HepG2 (cell line): Measurements from ENCODE around the gene SIDT1. TPM values are rescaled to one million over a fixed set of nuclear protein-coding genes. Genes with fewer than 3 reads are reported as not detected.

ENCODE experiments used
- ATAC-seq: fragments of 200-7000 bp; cut with Tn5 transposase; 3 replicates; pipeline ENCODE4 v1.9.1; 2020; ENCODE audit warnings: mild to moderate bottlenecking, moderate library complexity
- BruUV-seq: library from RNA; stranded (reverse); fragments of 400-500 nt; replicated peaks from 2 replicates; lab custom pipeline; 2021; lab: Mats Ljungman, UMichigan
- CTCF ChIA-PET: fragments of 300-600 bp; formaldehyde crosslinking; extraction: SDS; loops from one replicate; lab custom pipeline; 2021; ENCODE audit warnings: low total read pairs, inconsistent platforms, low intra/inter-chr PET ratio; lab: Yijun Ruan, JAX
- POLR2A ChIA-PET: fragments of 350-600 bp; sonication (Branson Sonifier 250); formaldehyde crosslinking; loops from one replicate; lab custom pipeline; 2020; ENCODE audit warnings: antibody characterized with exemption, inconsistent platforms; lab: Yijun Ruan, JAX
- DNase-seq: peaks from one replicate; pipeline ENCODE4 v3.0.0-alpha.2; 2015; ENCODE audit warnings: low spot score
- FAIRE-seq: peaks from 3 replicates; lab custom pipeline; 2011; peaks lifted over from hg19 to GRCh38; lab: Jason Lieb, UNC
- H2AFZ ChIP-seq: one replicate; pipeline ENCODE4 v1.6.1; 2011; ENCODE audit warnings: low read length, inconsistent platforms
- H3K27ac ChIP-seq: fragments of 300-600 bp; 3 replicates; pipeline ENCODE4 v1.8.0; 2011; ENCODE audit warnings: mixed run types, mild to moderate bottlenecking, mixed read lengths, low read length, inconsistent platforms; ENCODE audit not compliant: insufficient read depth; ENCODE audit errors: extremely low read length
- H3K27me3 ChIP-seq, 2 experiments: fragments of 200-600 bp in 1 of 2; 2 replicates in 1 of 2; 3 replicates in 1 of 2; pipeline versions ENCODE4 v1.6.0 to v1.8.0; 2011; ENCODE audit warnings: low read length in 2 of 2, mild to moderate bottlenecking in 2 of 2, moderate library complexity in 2 of 2, inconsistent platforms in 1 of 2; ENCODE audit not compliant: insufficient read depth in 2 of 2, control insufficient read depth in 1 of 2
- H3K36me3 ChIP-seq, 2 experiments: fragments of 200-600 bp in 1 of 2; replicated peaks in 1 of 2; 2 replicates in 1 of 2; 3 replicates in 1 of 2; pipeline versions ENCODE4 v1.5.1 to v1.8.0; 2011; ENCODE audit warnings: low read length in 2 of 2, inconsistent platforms in 1 of 2; ENCODE audit not compliant: insufficient read depth in 2 of 2, control insufficient read depth in 1 of 2
- H3K4me1 ChIP-seq: 2 replicates; pipeline ENCODE4 v1.5.1; 2012; ENCODE audit warnings: low read length, inconsistent platforms; ENCODE audit not compliant: insufficient read depth
- H3K4me2 ChIP-seq: 2 replicates; pipeline ENCODE4 v1.6.0; 2011; ENCODE audit warnings: low read depth, low read length, inconsistent platforms
- H3K4me3 ChIP-seq, 3 experiments: fragments of 200-600 bp in 1 of 3; sonication (generic), shearing (Covaris generic) in 1 of 3; replicated peaks in 1 of 3; 2 replicates each; pipeline ENCODE4 v1.5.1; 2011 to 2016; ENCODE audit warnings: low read length in 3 of 3, inconsistent platforms in 2 of 3, low read depth in 2 of 3, mild to moderate bottlenecking in 2 of 3, control low read depth in 1 of 3, mixed read lengths in 1 of 3; ENCODE audit not compliant: insufficient read depth in 1 of 3
- H3K79me2 ChIP-seq: one replicate; pipeline ENCODE4 v1.6.1; 2011; ENCODE audit warnings: low read length, inconsistent platforms; ENCODE audit not compliant: insufficient read depth
- H3K9ac ChIP-seq: 2 replicates; pipeline ENCODE4 v1.6.0; 2011; ENCODE audit warnings: mild to moderate bottlenecking, low read depth, low read length, inconsistent platforms; ENCODE audit not compliant: insufficient read depth
- H3K9me3 ChIP-seq: 2 replicates; pipeline ENCODE4 v1.5.1; 2012; ENCODE audit warnings: mild to moderate bottlenecking, low read length
- H4K20me1 ChIP-seq: 2 replicates; pipeline ENCODE4 v1.6.0; 2011; ENCODE audit warnings: inconsistent platforms, mild to moderate bottlenecking, low read length, moderate library complexity; ENCODE audit not compliant: insufficient read depth
- ARID3A ChIP-seq: IDR thresholded peaks from 2 replicates; pipeline ENCODE4 v1.6.1; 2012; ENCODE audit warnings: low read depth, low read length, improper control_type of control experiment
- ATF6 ChIP-seq: sonication (generic); formaldehyde crosslinking; conservative IDR thresholded peaks from 2 replicates; pipeline ENCODE4 v1.4.0; 2020; ENCODE audit warnings: missing genetic modification reagents
- EEA1 ChIP-seq: sonication (generic); formaldehyde crosslinking; IDR thresholded peaks from 2 replicates; pipeline ENCODE4 v1.5.1; 2020; ENCODE audit warnings: mild to moderate bottlenecking, missing genetic modification reagents, borderline replicate concordance
- GATAD2A ChIP-seq: IDR thresholded peaks from 2 replicates; pipeline ENCODE4 v1.6.1; 2016
- GTF2F1 ChIP-seq: fragments of 150-350 bp; IDR thresholded peaks from 2 replicates; pipeline ENCODE4 v1.6.1; 2014; ENCODE audit warnings: low read length
- MEF2D ChIP-seq: sonication (generic); formaldehyde crosslinking; IDR thresholded peaks from 2 replicates; pipeline ENCODE4 v1.5.1; 2020; ENCODE audit warnings: mild to moderate bottlenecking, missing genetic modification reagents
- SNAI1 ChIP-seq: sonication (generic); formaldehyde crosslinking; IDR thresholded peaks from 2 replicates; pipeline ENCODE4 v1.5.0; 2020; ENCODE audit warnings: mild to moderate bottlenecking, missing genetic modification reagents, borderline replicate concordance
- TIGD3 ChIP-seq: sonication (generic); formaldehyde crosslinking; IDR thresholded peaks from 2 replicates; pipeline ENCODE4 v1.5.1; 2020; ENCODE audit warnings: mild to moderate bottlenecking, missing genetic modification reagents, borderline replicate concordance
- YEATS2 ChIP-seq: sonication (generic); formaldehyde crosslinking; IDR thresholded peaks from 2 replicates; pipeline ENCODE4 v1.4.0; 2020; ENCODE audit warnings: missing genetic modification reagents, borderline replicate concordance
- ZC3H4 ChIP-seq: sonication (generic); formaldehyde crosslinking; IDR thresholded peaks from 2 replicates; pipeline ENCODE4 v1.4.0; 2020; ENCODE audit warnings: missing genetic modification reagents, borderline replicate concordance
- ZNF281 ChIP-seq: sonication (generic); formaldehyde crosslinking; IDR thresholded peaks from 2 replicates; pipeline ENCODE4 v1.4.0; 2020; ENCODE audit warnings: missing genetic modification reagents, borderline replicate concordance
- ZNF552 ChIP-seq: sonication (generic); formaldehyde crosslinking; IDR thresholded peaks from 2 replicates; pipeline ENCODE4 v1.9.0; 2022; ENCODE audit warnings: missing genetic modification reagents, mild to moderate bottlenecking, borderline replicate concordance
- ZSCAN12 ChIP-seq: sonication (generic); formaldehyde crosslinking; IDR thresholded peaks from 2 replicates; pipeline ENCODE4 v1.9.0; 2021; ENCODE audit warnings: mild to moderate bottlenecking, missing genetic modification reagents
- ZSCAN5A ChIP-seq: sonication (generic); formaldehyde crosslinking; IDR thresholded peaks from 2 replicates; pipeline ENCODE4 v1.8.0; 2022; ENCODE audit warnings: mild to moderate bottlenecking, missing genetic modification reagents, borderline replicate concordance
- WGBS: methylation state at CpG from one replicate; pipeline ENCODE4 v1.1.6; 2017; ENCODE audit warnings: low lambda C conversion rate; 5-methylcytosine and 5-hydroxymethylcytosine counted together
- in situ Hi-C: cut with HindIII; loops from 2 replicates; pipeline ENCODE4 v1.10.0; 2017; ENCODE audit warnings: low pct_unique_long_range_greater_than_20kb; ENCODE audit not compliant: extremely low pct_ligation_motif_present
- intact Hi-C: fragments of 100-400 bp; cut with micrococcal nuclease; formaldehyde crosslinking; loops from one replicate; pipeline ENCODE4 v1.10.0; 2022; ENCODE audit not compliant: unreplicated experiment
- polyA plus RNA-seq, 8 experiments: library from polyadenylated mRNA; depleted of rRNA in 3 of 8; stranded (reverse) in 7 of 8; unstranded in 1 of 8; fragments of >200 nt; fragmentation: Illumina TruSeq in 4 of 8; extraction: Trizol in 4 of 8; gene quantifications; 2 replicates each; pipeline versions ENCODE4 v1.2.1 to v1.2.3, GENCODE V29; 2011 to 2016; ENCODE audit warnings: low read depth in 4 of 8, missing spikeins in 1 of 8, mixed read lengths in 1 of 8; ENCODE audit not compliant: insufficient read depth in 1 of 8
- total RNA-seq, 5 experiments: library from RNA; depleted of rRNA; stranded (reverse); fragments of >200 nt; fragmentation: Illumina TruSeq; extraction: Trizol; gene quantifications; 2 replicates each; pipeline ENCODE4 v1.2.3, GENCODE V29; 2016; ENCODE audit warnings: low read depth in 1 of 5

Gene SIDT1
- total and polyA plus RNA-seq, 2 of the 13 experiments (the other 11 are each of a cell fraction or from before 2014, with no cell fraction given): 0.07 TPM

- H3K79me2 ChIP-seq: no peaks in the 10 kb centered on the region
- in situ Hi-C loops (no loop called here), intact Hi-C loops (no loop called here)
- no peaks in the 10 kb centered on the region for H3K27me3 ChIP-seq
- BruUV-seq: no TSS peak
- H3K9ac ChIP-seq: no peak overlapping the region
- H3K4me2 ChIP-seq: no peak overlapping the region
- peaks cover 14% of the 10 kb centered on the region for H3K4me1 ChIP-seq
- ChIA-PET POLR2A (no interaction called here), CTCF (no interaction called here)
- H3K4me3 ChIP-seq: no peak overlapping the region
- H2AFZ ChIP-seq: no peak overlapping the region
- TF ChIP-seq ZNF281 (CRISPR knock-in tag) (no peak), EEA1 (CRISPR knock-in tag) (no peak), GTF2F1 (no peak), MEF2D (CRISPR knock-in tag) (no peak), ATF6 (no peak), ZSCAN12 (CRISPR knock-in tag) (no peak), GATAD2A (CRISPR knock-in tag) (no peak), SNAI1 (CRISPR knock-in tag) (no peak), ZSCAN5A (CRISPR knock-in tag) (no peak), YEATS2 (CRISPR knock-in tag) (no peak), ARID3A (no peak), ZNF552 (CRISPR knock-in tag) (no peak), TIGD3 (CRISPR knock-in tag) (no peak), ZC3H4 (CRISPR knock-in tag) (no peak)
- FAIRE-seq: no peak
- DNase-seq: no peak
- ATAC-seq: no peak
- H3K9me3 ChIP-seq: peaks cover 4% of the 10 kb centered on the region; the same call in 1 of the 2 replicates
- no peaks in the 10 kb centered on the region for H4K20me1 ChIP-seq
- WGBS: 84% methylated on average over 3 of the region's 3 CpGs
- no peak overlapping the region for H3K27ac ChIP-seq
- no peaks in the 10 kb centered on the region for H3K36me3 ChIP-seq
Observed at GRCh38 chr3:113638910-113639309, 106.6 kb downstream of the SIDT1 start.
